ENCODE data around the gene PNMA8B.

Gene PNMA8B

GRCh38 chr19:46489445-46490272 is 6.0 kb downstream of the PNMA8B start:
- H3K4me3 ChIP-seq (ENCODE audit: low read depth, low read length), result no peak overlapping the region
- TF ChIP-seq, protein P1, sequence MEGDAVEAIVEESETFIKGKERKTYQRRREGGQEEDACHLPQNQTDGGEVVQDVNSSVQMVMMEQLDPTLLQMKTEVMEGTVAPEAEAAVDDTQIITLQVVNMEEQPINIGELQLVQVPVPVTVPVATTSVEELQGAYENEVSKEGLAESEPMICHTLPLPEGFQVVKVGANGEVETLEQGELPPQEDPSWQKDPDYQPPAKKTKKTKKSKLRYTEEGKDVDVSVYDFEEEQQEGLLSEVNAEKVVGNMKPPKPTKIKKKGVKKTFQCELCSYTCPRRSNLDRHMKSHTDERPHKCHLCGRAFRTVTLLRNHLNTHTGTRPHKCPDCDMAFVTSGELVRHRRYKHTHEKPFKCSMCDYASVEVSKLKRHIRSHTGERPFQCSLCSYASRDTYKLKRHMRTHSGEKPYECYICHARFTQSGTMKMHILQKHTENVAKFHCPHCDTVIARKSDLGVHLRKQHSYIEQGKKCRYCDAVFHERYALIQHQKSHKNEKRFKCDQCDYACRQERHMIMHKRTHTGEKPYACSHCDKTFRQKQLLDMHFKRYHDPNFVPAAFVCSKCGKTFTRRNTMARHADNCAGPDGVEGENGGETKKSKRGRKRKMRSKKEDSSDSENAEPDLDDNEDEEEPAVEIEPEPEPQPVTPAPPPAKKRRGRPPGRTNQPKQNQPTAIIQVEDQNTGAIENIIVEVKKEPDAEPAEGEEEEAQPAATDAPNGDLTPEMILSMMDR (IDR thresholded peaks at IDR 0.05; ENCODE audit: low read depth, low read length), result no peak

DNA sequence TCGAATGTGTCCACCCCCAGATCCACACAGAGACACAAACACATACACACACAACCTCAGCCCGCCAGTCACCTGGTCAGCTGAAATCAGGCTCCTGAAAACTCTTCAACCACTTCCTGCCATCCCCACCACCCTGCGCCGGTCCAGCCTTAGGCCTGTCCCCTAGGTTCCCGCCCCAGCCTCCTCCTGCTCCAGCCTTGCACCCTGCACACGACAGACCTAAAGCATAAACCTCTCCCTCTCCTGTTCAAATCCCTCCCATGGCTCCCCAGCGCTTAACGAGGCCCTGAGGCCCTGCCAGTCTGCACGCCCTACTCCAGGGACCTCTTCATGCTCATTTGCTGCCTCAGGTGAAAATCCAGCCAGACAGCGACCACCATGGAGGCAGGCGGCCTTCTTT is 7.1 kb downstream of the PNMA8B start:
- TF ChIP-seq, protein P1 (IDR thresholded peaks at IDR 0.05; ENCODE audit: low read depth, low read length), result no peak

DNA sequence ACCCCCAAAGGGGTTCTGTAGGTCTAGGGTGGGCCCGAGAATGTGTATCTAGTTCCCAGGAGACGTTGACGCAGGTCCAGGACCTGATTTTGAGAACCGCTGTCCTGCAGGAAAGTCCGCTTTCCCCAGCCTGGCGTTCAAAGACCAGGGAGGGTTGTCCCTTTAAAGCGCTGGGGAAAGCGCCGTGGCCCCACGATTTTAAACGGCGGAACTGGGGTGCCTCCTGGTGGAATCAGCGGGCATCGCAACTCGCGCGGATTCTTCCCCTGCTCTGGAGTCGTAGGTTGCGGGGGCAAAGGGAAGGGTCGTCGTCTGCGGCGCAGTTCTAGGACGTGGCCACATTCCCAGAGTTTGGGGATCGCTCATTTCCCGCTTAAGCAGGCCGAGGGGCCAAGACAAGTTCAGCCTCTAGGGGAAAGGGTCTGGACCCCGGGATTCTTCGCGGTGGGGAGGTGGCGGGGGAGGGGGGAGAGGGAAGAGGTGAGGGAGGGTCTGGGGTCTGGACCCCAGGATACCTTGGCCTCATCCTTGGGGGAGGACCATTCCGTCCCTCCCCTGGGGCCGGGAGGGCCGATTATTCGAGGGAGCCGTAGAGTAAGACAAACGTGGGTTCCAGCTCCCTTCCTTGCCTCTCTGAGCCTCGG is 7.7 kb downstream of the PNMA8B start:
- TF ChIP-seq, protein P1 (IDR thresholded peaks at IDR 0.05; ENCODE audit: low read depth, low read length), result peak; percentile 95

More for the DNA sequence above, 7.1 kb downstream of the PNMA8B start:
- no peak overlapping the region for H3K4me3 ChIP-seq (ENCODE audit: low read depth, low read length)

DNA sequence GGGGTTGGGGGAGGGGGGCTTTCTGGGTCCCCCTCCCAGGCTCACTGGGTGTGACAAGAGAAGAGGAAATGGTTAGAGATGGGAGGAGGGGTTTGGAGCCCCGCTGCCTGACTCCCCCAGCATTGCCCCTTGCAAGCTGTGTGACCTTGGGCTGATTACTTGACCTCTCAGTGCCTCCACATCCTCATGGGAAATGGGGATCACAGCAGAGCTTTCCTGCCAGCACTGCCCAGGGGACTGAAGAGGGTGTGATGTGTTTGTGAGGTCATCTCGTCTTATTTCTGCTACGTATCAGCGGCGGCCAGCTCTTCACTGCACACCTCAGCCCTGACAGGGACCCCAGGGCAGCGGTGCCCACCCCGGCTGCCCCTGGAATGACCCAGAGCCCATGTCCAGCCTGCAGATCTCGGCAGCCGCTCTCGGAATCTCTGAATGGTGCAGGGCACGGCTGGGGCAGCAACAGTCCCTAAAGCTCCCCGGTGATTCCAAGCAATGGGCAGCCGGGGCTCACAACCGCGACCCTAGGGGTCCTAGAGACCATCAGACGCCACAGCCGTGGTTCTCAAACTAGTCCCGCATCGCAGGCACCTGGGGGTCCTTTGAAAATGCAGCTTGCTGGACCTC is 8.4 kb downstream of the PNMA8B start:
- TF ChIP-seq, protein P1 (IDR thresholded peaks at IDR 0.05; ENCODE audit: low read depth, low read length), result no peak
- H3K4me3 ChIP-seq (ENCODE audit: low read depth, low read length), result peak overlapping the region; percentile 39

More for the DNA sequence above, 7.7 kb downstream of the PNMA8B start:
- H3K4me3 ChIP-seq (ENCODE audit: low read depth, low read length), result peak overlapping the region; percentile 39

DNA sequence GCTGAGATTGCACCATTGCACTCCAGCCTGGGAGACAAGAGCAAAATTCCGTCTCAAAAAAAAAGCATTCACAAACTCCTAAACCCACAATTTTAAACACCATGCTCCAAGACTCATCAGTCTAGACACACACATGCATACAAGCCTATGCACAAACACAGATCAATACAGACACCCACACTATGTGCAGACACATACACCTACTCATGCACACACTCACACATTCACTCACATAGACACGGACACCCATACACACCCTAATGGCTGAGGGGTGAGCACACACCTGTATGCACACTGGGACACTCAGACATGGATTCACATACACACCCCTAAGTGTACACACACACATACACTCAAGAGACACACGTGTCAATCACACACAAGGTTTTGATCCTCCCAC is 9.3 kb downstream of the PNMA8B start:
- no peak overlapping the region for H3K4me3 ChIP-seq (ENCODE audit: low read depth, low read length)
- TF ChIP-seq, protein P1 (IDR thresholded peaks at IDR 0.05; ENCODE audit: low read depth, low read length), result no peak

GRCh38 chr19:46484656-46485055 is 11.0 kb downstream of the PNMA8B start:
- no peak overlapping the region for H3K4me3 ChIP-seq (ENCODE audit: low read depth, low read length)
- TF ChIP-seq, protein P1 (IDR thresholded peaks at IDR 0.05; ENCODE audit: low read depth, low read length), result no peak

DNA sequence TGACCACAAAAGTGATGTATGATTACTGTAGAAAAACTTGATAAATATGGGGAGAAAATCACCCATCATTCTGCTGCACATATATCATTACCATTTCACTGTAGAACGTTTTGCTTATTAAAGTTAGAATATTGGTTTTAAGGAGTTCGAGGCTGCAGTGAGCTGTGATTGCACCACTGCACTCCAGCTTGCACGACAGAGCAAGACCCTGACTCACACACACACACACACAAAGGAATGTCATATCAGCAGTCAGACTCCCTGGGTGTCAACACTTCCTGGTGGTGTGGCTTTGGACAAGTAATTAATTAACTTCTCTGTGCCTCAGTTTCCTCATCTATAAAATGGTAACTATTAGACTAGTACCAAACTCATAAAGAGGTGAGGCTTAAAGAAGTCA is 13.0 kb downstream of the PNMA8B start:
- TF ChIP-seq, protein P1 (IDR thresholded peaks at IDR 0.05; ENCODE audit: low read depth, low read length), result no peak
- H3K4me3 ChIP-seq (ENCODE audit: low read depth, low read length), result no peak overlapping the region
